Activated T-cell treated with anti-CD3 and anti-CD28 coated beads for 24 hours (primary cell): Measurements from ENCODE around the gene SYNE2.
"Not testable (repeated sequence)": the region's sequence is repeated elsewhere in the genome, so short reads cannot be mapped to it uniquely, and the experiment has no call there.

Experiments
- DNase-seq: peaks from one replicate; pipeline ENCODE4 v3.0.0-alpha.2; 2020; ENCODE audit warnings: low read depth

SYNE2 gene

DNA sequence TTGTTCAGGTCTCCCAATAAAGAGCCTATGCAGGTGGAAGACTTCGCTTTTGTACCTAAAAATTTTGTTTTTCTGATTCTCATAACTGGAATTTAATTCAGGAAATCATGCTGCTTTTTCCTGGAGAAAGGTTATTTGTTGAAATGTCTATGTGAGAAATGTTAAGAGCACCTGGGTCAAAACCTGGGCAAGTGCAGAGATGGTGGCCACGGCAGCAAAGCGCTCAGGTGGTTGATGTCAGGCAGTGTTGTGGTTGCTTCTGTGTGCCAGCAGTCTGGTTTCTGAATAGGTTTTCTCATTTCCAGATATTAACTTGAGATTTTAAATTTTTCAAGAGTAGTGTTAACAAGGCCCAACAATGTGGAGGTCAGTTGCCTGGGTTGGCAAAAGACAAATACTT lies 345.2 kb downstream of the SYNE2 start:
- no peak for DNase-seq

DNA sequence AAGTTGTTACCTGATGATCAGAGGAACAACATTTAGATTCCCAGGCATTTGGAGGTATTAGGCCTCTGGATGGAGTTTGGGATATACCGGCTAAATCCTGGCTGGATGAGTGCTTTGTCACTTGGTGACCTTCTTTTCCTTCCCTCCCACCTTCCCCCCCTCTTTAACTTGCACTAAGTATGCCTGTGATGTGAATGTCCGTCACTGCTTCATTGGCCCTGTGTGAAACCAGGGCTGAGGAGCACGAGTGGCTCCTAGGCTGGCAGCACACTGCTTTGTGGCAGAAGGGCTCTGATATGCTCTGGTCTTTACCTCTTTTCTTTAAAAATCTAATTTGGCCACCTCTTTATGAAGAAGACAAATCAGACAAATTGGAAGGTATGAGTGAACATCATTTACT lies 345.7 kb downstream of the SYNE2 start:
- no peak for DNase-seq

DNA sequence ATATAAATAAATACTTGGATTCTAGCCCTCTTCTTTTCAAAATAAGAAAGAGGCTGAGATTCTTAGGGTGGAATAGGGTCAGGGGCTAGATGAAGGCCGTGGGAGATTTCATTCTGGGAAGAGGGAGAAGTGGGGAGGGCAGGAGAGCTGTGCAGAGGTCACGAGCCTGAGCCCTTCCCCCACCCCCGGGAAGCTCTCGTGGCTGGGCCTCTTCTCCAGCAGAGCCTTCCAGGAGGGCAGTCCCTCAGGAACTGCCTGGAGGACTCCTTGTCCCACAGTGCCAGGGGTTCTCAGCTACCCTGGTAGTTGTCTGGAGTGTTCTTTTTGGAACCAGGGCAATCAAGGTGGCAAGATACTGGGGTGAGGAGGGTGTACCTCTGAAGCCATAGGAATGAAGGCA lies 347.4 kb downstream of the SYNE2 start:
- no peak for DNase-seq

DNA sequence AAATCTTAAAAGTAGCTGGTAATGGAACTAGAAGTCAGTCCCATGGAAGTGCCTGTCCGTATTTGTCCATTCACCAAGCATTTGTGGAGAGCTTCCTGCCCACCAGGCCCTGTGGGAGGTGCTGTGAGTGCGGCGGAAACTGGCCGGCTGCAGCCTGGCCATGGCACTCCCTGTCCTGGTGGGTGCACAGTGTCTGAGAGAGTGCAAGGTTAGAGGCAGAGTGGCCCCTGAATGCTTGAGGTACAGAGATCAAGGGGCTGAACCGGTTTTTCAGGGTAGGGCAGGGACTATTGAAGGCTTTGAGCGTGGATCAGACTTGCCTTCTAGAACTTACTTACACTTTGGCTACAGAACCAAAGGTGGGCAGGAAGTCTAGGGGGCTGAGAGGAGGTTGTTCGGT lies 348.5 kb downstream of the SYNE2 start:
- DNase-seq: no peak

DNA sequence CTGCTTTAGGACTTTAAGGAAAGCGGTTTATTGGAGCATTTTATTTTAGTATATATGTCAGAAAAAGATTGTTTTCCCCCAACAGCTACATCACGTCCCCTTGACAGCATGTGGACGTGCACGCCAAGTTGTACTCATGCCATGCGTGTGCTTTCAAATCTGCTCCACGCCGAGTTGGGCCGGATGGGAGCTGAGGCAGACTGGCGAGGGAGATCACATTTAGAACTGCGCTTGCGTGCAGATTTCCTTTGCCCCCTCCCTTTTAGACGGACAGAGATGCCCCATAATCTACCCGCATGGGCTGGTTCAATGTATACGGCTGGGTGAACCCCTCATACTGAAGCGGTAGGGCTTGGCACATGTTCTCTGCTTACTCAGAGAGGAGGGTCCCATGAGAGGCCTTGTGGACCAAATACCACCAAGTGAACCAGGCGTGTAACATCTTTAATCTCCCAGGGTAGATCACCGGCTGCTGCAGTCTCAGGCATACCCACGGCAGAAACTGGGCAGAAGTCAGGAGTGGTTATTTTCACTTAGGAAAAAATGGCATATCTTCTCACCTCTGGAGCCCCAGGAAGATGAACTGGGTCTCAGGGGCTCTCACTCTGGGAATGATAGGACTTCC lies 349.2 kb downstream of the SYNE2 start:
- DNase-seq: no peak

DNA sequence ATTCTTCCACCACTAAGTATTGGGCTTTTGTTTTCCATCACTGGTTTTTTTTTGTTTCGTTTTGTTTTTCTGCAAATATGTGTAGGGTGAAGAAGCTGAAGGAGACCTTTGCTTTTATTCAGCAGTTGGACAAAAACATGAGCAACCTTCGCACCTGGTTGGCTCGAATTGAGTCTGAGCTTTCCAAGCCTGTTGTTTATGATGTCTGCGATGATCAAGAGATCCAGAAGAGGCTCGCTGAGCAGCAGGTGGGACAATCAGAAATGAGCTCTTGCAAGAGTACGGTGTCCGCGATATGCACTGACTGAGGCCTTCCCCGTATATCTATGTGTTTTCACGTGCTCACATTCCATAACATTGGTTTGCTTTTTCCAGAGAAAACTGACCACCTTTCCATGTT lies 349.9 kb downstream of the SYNE2 start:
- DNase-seq: no peak

DNA sequence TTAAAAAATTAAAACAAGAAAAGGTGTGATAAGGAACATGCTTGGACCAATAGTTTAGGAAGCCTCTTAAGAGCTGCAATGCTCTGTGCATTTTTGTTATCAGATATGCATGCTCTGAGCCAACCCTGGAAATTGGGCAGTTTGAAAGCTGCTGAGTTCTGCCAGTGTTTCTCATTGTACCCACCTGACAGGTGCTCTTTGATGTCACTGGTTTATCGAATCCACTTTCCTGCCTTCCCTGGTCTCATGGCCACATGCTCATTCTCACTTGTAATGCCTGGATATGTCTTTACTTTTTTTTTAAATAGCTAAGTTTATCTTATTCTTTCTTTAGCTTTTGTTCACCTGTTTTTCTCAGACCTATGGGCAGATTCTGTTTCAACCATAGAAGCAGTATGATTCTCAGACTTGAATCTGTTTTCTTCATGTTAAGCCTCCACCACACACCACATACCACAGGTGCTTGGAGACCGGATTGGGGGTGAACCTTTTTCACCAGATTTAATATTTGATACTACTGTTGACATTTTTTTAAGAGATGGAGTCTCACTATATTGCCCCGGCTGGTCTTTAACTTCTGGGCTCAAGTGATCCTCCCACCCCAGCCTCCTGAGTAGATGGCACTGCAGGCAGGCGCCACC lies 350.7 kb downstream of the SYNE2 start:
- no peak for DNase-seq

DNA sequence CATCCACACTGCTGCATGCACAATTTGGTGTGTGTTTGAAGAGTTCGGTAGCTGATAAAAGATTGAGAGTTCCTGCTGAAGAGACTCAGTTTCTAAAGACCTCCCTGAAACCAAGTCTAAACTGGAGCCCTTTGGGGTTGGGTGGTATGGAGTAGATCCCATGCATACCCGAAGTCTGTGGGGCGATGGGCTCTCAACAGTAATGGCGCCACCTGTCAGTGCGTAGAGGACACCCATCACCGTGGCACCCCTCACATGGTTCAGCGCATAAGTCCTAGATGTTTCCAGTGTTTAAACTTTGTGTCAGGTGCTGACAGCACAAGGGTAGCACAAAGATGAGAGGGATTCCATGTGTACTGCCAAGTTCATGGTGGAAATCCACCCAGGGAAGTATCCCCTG lies 355.5 kb downstream of the SYNE2 start:
- no peak for DNase-seq

DNA sequence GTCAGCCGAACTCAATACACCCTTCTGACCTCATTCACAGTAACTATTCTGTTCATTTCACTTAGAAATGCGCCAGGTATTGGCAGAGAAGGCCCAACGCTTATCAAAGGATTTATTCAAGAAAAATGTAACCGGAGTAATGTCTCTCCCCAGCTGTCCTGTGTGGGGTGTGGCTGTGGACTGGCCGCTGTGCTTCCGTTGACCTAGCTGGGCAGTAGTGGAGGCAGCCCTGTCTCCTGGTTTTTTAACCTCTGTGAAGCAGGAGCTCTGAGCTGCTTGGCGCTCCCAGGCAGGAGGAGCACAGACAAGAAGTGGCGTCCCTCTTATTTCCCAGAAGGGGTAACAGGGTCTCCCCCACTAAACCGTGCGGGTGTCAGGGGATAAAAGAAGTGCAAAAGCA lies 356.2 kb downstream of the SYNE2 start:
- no peak for DNase-seq

DNA sequence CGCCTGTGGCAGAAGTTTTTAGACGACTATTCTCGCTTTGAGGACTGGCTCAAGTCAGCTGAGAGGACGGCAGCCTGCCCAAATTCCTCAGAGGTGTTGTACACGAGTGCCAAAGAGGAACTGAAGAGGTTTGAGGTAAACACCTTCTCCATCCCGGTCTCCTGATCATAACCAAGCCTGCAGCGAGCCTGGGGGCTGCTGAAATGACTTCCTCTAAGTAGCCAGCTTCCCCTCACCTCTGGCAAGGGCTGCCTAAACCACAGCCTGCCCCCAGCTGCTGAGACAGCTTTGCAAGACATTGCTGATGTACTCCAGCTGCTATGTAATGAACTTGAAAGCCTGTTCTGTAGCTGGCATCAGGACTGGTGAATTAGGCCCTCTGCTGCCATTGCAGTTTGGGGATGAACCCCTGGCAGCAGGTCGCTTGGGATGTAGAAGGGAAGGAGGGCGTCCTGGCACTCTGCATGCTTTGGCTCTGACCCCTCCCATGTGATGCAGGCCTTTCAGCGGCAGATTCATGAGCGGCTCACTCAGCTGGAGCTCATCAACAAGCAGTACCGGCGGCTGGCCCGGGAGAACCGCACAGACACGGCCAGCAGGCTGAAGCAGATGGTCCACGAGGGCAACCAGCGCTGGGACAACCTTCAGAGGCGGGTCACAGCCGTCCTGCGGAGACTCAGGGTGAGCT lies 356.8 kb downstream of the SYNE2 start:
- DNase-seq: no peak

DNA sequence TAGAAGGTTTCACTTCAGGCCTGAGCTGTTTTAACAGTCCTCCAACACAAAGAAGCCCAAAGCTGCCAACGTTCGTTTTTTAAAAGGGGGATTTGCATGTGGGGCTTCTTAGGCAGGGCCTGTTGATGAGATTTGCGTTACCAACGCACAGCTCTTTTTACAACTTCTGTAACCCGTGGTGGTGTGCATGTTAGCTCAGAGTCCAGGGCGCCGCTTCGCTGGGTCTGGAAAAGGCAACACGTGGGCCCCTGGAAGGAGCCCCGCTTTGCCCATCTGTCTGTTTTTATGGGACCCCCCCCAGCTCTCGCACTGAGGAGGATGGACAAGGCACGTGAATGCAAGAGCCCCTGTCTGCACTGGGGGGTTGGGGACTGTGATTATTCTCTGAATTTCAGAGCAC lies 357.4 kb downstream of the SYNE2 start:
- no peak for DNase-seq

DNA sequence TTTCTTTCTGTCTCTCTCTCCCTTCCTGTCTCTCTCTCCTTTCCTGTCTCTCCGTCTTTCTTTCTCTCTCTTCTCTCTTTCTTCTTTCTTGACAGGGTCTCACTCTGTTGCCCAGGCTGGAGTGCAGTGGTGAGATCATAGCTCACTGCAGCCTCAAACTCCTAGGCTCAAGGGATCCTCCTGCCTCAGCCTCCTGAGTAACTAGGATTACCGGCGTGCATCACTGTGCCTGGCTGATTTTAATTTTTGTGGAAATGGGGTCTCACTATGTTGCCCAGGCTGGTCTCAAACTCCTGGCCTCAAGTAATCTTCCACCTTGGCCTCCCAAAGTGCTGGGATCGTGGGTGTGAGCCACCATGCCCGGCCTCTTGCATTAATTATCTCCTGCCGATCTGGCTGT lies 358.1 kb downstream of the SYNE2 start:
- DNase-seq: not testable (repeated sequence)

DNA sequence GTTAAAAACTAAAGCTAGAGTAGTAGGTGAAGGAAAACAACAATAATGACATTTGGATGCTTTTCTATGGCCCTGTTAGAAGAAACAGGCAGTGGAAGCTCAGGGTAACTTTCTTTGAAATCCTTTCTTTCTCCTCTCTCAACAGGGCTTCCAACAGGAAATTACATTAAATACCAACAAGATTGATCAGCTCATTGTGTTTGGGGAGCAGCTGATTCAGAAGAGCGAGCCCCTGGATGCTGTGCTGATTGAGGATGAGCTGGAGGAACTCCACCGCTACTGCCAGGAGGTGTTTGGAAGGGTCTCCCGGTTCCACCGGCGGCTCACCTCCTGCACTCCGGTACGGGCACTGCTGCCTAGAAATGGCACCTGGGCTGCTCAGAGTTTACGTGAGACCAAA lies 359.9 kb downstream of the SYNE2 start:
- no peak for DNase-seq

DNA sequence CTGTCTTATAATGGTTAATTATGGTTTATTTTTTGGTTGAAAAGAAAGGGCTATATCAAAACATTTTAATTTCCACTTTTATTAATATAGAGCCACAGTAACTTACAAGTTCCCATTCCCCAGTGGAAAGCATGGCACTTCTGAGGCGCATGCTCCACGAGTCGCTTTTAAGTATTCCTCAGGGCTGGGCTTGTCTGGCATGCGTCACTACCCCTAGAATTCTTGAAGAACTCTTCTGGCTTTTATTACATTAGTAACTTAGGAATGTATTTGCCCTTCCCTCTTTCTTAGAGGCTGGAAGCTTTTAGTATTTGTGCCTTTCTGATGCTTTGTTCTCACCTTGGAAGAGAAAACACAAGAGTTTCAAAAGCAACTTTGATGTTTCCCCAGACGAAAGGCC lies 360.3 kb downstream of the SYNE2 start:
- DNase-seq: no peak

DNA sequence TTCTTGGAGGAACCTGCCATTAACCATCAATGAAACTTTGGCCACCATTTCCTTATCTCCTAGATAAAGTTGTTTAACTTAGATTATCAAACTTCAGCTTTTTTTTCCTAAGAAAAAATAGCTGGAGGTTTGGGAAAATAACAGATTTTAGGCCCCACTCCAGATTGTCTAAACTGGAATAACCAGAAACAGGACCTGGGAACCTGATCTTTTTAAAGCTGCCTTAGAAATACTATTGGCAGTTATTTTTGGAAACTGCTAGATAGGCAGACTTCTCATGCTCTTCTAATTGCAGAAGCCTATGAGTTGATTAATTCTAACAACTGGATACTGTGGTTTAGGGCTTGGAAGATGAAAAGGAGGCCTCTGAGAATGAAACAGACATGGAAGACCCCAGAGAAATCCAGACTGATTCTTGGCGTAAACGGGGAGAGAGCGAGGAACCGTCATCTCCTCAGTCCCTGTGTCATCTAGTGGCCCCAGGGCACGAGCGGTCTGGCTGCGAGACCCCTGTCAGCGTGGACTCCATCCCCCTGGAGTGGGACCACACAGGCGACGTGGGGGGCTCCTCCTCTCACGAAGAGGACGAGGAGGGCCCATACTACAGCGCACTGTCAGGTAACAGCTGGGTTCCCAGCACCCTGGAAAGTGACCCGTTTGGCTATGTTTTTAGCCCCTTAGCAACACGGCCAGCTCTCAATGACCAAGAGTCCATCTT lies 361.2 kb downstream of the SYNE2 start:
- no peak for DNase-seq

DNA sequence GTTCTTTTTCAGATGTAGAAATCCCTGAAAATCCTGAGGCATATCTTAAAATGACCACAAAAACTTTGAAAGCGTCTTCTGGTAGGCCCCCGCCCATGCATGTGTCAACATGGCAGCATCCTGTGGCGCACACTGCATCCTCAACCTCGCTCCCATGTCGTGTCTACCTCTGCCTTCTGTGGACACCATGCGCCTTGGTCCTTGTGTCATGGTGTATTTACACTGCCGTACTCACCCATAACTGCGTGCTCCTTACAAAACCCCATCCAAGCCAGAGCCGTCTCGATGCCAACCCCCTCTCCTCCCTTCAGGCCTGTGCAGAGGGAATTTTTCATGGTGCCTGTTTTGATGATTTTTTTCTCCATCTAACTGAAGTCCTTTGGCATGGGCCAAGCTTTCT lies 362.5 kb downstream of the SYNE2 start:
- no peak for DNase-seq

DNA sequence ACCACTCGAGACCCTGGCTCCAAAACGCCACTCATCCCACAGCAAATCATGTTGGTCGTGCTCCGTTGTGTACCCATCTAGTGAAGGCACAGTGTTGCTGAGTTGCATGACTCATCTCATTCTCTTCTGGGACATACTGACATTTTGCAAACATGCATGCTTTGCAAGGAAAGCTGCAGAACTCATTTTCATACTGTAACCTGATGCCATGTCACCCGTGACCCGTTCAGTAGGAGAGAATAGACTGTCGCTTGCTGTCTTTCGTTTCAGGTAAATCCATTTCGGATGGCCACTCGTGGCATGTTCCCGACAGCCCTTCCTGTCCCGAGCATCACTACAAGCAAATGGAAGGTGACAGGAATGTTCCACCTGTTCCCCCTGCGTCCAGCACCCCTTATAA lies 363.2 kb downstream of the SYNE2 start:
- no peak for DNase-seq

DNA sequence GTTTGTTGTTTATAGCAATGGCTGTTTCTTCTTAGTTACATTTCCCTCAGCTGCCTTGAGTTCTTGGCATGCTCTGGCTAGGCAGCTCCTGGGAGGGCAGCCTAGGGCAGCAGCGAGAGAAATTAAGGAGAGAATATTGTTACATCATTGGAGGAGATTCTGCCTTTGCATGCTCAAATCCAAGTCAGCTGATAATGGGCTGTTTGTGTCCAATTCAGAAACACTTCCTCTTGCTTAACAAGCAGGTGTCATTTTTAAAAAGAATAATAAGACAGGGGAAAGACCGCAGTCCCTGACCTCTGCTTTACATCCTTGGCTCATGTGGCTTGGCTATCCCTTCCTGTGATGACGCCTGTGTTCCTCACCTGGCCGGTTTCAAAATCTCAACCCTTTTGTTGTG lies 364.5 kb downstream of the SYNE2 start:
- DNase-seq: no peak

DNA sequence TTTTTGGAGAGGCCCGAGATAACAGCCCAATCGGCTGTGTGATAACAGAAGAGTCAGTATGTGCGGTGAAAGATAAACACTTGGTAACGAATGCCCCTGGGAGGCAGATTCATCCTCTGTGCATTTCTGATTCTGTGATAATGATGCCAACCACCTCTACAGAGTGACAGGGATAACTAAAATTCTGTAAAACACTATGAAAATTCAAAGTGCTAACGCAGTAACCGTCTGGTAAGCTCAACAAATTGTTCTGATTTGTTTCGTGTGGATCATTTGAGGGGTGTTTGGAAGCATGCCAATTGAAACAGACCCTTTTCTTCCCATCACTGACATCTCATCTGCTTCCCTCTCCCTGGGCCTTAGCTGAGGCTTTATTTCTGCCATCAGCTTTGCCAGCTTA lies 365.0 kb downstream of the SYNE2 start:
- DNase-seq: no peak

DNA sequence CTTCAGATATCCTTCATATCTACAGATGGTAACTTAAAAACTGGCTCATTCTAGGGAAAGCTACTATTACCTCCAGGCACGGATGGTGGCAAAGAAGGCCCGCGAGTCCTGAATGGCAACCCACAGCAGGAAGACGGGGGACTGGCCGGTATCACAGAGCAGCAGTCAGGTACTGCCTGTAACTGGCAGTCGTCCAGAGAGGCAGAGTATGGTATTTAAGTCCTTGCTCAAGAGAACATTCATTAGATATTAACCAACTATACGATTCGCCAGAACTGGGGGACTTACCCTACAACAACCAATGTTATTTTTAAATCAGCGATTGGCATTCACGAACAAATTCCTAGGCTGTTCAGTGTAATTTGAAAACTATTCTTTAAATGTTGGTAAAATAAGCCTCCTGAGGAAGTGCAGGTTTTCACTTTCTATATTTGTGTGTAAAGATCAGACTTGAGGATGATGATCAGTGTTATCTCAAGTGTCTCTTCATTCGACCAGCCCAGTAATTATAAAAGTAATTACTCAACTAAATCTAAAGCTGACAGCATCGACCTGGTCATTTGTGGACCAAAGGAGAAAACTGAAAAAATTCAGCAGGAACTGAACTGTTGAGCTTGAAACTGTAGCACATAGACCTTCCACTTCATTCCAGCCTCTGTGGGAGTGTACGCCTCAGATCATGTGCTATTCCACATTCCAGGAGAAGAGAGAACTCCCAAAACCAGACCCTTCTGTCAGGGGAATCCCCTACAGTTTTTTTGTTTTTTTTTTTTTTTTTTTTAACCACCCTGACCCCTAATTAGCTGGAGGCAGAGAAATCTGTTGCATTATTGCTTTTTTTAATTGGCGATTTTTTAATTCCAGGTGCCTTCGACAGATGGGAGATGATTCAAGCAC lies 365.8 kb downstream of the SYNE2 start:
- no peak for DNase-seq

DNA sequence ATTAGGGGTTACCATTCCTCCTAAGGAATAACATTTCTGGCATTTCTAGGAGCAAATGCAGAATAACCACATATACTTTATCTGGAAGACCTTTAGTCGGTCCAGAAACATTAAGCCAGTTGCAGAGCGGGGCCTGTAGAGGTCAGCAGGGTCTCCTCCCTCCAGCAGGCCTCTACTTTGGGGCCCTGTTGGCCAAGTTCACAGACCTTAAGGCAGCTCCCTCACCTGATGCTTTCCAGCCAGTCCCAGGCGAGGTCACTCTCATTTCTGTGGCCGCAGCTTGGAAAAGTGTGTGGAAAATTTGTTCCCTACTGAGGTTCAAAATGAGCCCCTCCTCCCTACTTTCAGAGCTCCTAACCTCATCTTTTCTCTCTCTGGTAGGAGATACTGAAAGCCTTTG lies 367.3 kb downstream of the SYNE2 start:
- no peak for DNase-seq

DNA sequence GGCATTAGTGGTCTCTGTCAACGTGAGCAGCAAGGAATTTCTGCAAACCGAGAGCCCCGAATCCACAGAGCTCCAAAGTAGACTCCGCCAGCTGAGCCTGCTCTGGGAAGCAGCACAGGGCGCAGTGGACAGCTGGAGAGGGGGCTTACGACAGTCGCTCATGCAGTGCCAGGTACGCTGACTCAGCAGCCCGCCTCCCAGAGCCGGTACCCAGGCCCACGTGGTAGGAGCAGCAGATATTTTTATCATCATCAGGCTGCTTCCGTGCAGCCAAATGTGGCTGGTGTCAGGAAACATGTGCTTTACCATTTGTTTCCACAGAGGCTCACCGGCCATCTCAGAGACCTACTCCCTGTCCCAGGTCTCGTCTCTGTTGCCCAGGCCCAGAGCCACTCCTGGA lies 367.7 kb downstream of the SYNE2 start:
- DNase-seq: no peak
